ENCODE results near the gene BRF1. TPM values are rescaled to one million over a fixed set of nuclear protein-coding genes. Genes with fewer than 3 reads are reported as not detected.

Gene BRF1
- total and polyA plus RNA-seq, 2 of the 8 experiments (the other 6 are each of a cell fraction or from before 2014, with no cell fraction given): 7.7 to 18.3 TPM

DNA sequence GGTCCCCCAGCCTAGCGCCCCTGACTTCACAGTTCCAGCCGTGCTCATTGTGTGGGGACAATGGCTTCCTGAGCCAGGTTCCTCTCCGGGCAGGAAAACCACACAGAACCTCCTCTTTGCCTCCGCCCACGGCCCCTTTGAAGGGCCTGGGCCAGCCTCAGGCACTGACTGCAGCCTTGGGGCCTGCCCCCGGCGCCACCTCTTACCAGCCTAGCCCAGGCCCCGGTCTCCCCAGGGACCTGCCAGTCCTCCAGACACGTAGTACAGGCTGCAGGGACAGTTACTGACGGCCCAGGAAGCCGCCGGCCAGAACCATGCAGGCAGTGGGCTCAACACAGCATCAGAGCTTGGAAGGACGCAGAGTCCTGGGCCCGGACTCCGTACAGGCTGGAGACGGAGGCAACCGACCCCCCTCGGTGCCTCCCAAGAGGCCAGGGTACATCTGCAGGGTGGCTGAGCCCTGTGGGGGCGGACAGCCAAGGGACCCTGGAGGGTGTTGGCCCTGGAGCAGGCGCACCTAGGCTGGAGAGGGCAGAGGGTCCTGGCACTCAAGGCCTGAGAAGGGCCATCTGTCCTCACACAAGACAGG is 98.8 kb downstream of the BRF1 start:
- H4K20me1 ChIP-seq (replicated peaks in 1 of 2; ENCODE audit: control insufficient read depth in 1 of 2, insufficient read depth in 2 of 2, low read length in 2 of 2): peaks cover 3 to 8% of the 10 kb centered on the region in 2 experiments
- POLR2A ChIA-PET (ENCODE audit: partially characterized antibody): no interaction called here
- H2AK5ac ChIP-seq (ENCODE audit: low read depth, low read length): no peak overlapping the region
- H3K9me3 ChIP-seq (ENCODE audit: insufficient read depth in 2 of 2, low read depth in 1 of 2, low read length in 1 of 2): no peaks in the 10 kb centered on the region
- no peaks in the 10 kb centered on the region for H3K36me3 ChIP-seq (ENCODE audit: control insufficient read depth in 2 of 4, insufficient read depth in 4 of 4, low read length in 3 of 4)
- no peak overlapping the region for H4K5ac ChIP-seq (ENCODE audit: insufficient read length, low read depth, low read length)
- no peak overlapping the region for H3K23ac ChIP-seq (ENCODE audit: insufficient read length)
- H4K8ac ChIP-seq (ENCODE audit: extremely low read depth, insufficient read depth, low read length): 0 out of 2 replicates have a peak overlapping the region, but pooled peaks have one; percentile 35
- no peak overlapping the region for H2BK5ac ChIP-seq (ENCODE audit: low read depth, low read length)
- no peak overlapping the region for H3K18ac ChIP-seq (ENCODE audit: extremely low read depth, low read length)
- no peak overlapping the region for H2BK20ac ChIP-seq (ENCODE audit: low read length)
- H3K9ac ChIP-seq (replicated peaks in 1 of 4; ENCODE audit: extremely low read depth in 1 of 4, low read depth in 3 of 4, low read length in 3 of 4): no peak overlapping the region
- no peaks in the 10 kb centered on the region for H3K79me2 ChIP-seq (ENCODE audit: control insufficient read depth in 1 of 2, insufficient read depth in 2 of 2, low read length in 2 of 2)
- H2BK15ac ChIP-seq (ENCODE audit: low read length): no peak overlapping the region
- no peak overlapping the region for H3K4me3 ChIP-seq (ENCODE audit: extremely low read depth in 1 of 4, insufficient read depth in 2 of 4, low read depth in 3 of 4, low read length in 4 of 4)
- no peaks in the 10 kb centered on the region for H3K79me1 ChIP-seq (ENCODE audit: low read depth, low read length)
- no peaks in the 10 kb centered on the region for H3K23me2 ChIP-seq (ENCODE audit: low read depth, low read length)
- H2BK120ac ChIP-seq (replicated peaks; ENCODE audit: low read depth, low read length): no peak overlapping the region
- no peak overlapping the region for H3K27ac ChIP-seq (ENCODE audit: low read depth, low read length)
- FAIRE-seq (no peak), DNase-seq (ENCODE audit: low read depth in 1 of 2, low spot score in 2 of 2) (no peak)
- CTCF ChIA-PET (ENCODE audit: partially characterized antibody): interaction anchor here (0.9 to 6.2 kb wide), 28 partner anchors 10 to 279 kb away, joined by 3 to 36 read pairs (median 6); partner anchors contain the start of gene BTBD6
- no peak overlapping the region for H3K14ac ChIP-seq (ENCODE audit: insufficient read length)
- peak overlapping the region; percentile 78 for H3K4ac ChIP-seq (replicated peaks; ENCODE audit: insufficient read length, low read depth, low read length)
- H2AFZ ChIP-seq (ENCODE audit: low read length): no peak overlapping the region
- H3K27me3 ChIP-seq (replicated peaks in 1 of 4; ENCODE audit: control insufficient read depth in 3 of 4, extremely low read depth in 1 of 4, insufficient read depth in 3 of 4, low read length in 3 of 4): peaks cover 0 to 15% (median 12%) of the 10 kb centered on the region in 4 experiments; a peak in 4 of 7 replicates
- H3K56ac ChIP-seq (replicated peaks; ENCODE audit: insufficient read length, low read depth, low read length): no peak overlapping the region
- no peak overlapping the region for H4K91ac ChIP-seq (replicated peaks; ENCODE audit: insufficient read length, low read length)
- H3K4me1 ChIP-seq (replicated peaks in 1 of 4; ENCODE audit: control insufficient read depth in 3 of 4, insufficient read depth in 4 of 4, low read length in 3 of 4): peaks cover 0 to 14% (median 4%) of the 10 kb centered on the region in 4 experiments; a peak in 5 of 7 replicates
- 0 out of 2 replicates have a peak overlapping the region, but pooled peaks have one; percentile 27 for H2BK12ac ChIP-seq (ENCODE audit: low read depth, low read length)
- 89% methylated on average over 18 of the region's 20 CpGs; no CpG with 5 or more reads in 1 of the 2 experiments for WGBS, 2 experiments (ENCODE audit: extremely low coverage in 1 of 2, insufficient coverage in 1 of 2, insufficient read length in 1 of 2, insufficient replicate concordance in 2 of 2, low coverage in 1 of 2, low lambda C conversion rate in 2 of 2, missing lambda C conversion rate in 1 of 2)
- TF ChIP-seq JUN (IDR thresholded peaks at IDR 0.05; ENCODE audit: low read depth, low read length): no peak
- TF ChIP-seq EGR1 (IDR thresholded peaks at IDR 0.05; ENCODE audit: borderline replicate concordance, low read depth, low read length): peak; percentile 26; the same call in 1 of the 2 replicates
- TF ChIP-seq EP300 (IDR thresholded peaks at IDR 0.05; ENCODE audit: borderline replicate concordance in 1 of 2, low read depth in 2 of 2, low read length in 2 of 2): no peak
- no peak overlapping the region for H3K4me2 ChIP-seq (ENCODE audit: insufficient read depth in 1 of 2, low read depth in 2 of 2, low read length in 2 of 2)
